Measurements from ENCODE around the gene NINJ2.

NINJ2 gene

GRCh38 chr12:546920-547845, 116.1 kb downstream of the NINJ2 start:
- TF ChIP-seq YY1 (IDR thresholded peaks at IDR 0.05; ENCODE audit: low read depth) (no peak), REST (IDR thresholded peaks at IDR 0.05; ENCODE audit: low read depth) (no peak), TCF12 (IDR thresholded peaks at IDR 0.05; ENCODE audit: low read depth) (peak; percentile 37; the same call in 1 of the 2 replicates), CREB1 (IDR thresholded peaks at IDR 0.05; ENCODE audit: low read depth) (no peak), TAF1 (IDR thresholded peaks at IDR 0.05; ENCODE audit: low read depth) (no peak; the same call in 1 of the 2 replicates), NFIC (IDR thresholded peaks at IDR 0.05) (peak; percentile 42; the same call in 1 of the 2 replicates), EGR1 (IDR thresholded peaks at IDR 0.05) (no peak), RAD21 (IDR thresholded peaks at IDR 0.05; ENCODE audit: low read depth) (peak; percentile 100), TEAD4 (IDR thresholded peaks at IDR 0.05) (no peak), USF1 (IDR thresholded peaks at IDR 0.05) (no peak), FOXM1 (IDR thresholded peaks at IDR 0.05; ENCODE audit: borderline replicate concordance, low read depth) (peak; percentile 17; the same call in 1 of the 2 replicates), MAX (IDR thresholded peaks at IDR 0.05) (peak; percentile 51; the same call in 1 of the 2 replicates)

- TF ChIP-seq TAF1 (IDR thresholded peaks at IDR 0.05; ENCODE audit: low read depth) (peak; percentile 29; the same call in 1 of the 2 replicates), USF1 (IDR thresholded peaks at IDR 0.05) (no peak)
Observed at GRCh38 chr12:546265-546919, 116.9 kb downstream of the NINJ2 start.

- TF ChIP-seq TAF1 (IDR thresholded peaks at IDR 0.05; ENCODE audit: low read depth) (no peak), TCF12 (IDR thresholded peaks at IDR 0.05; ENCODE audit: low read depth) (no peak), REST (IDR thresholded peaks at IDR 0.05; ENCODE audit: low read depth) (no peak), RAD21 (IDR thresholded peaks at IDR 0.05; ENCODE audit: low read depth) (no peak), TEAD4 (IDR thresholded peaks at IDR 0.05) (no peak), USF1 (IDR thresholded peaks at IDR 0.05) (no peak), NFIC (IDR thresholded peaks at IDR 0.05) (no peak), FOXM1 (IDR thresholded peaks at IDR 0.05; ENCODE audit: borderline replicate concordance, low read depth) (no peak), EGR1 (IDR thresholded peaks at IDR 0.05) (no peak), ZBTB7A (IDR thresholded peaks at IDR 0.05; ENCODE audit: low read depth) (no peak), CREB1 (IDR thresholded peaks at IDR 0.05; ENCODE audit: low read depth) (no peak), MAX (IDR thresholded peaks at IDR 0.05) (no peak), CEBPB (IDR thresholded peaks at IDR 0.05) (no peak), YY1 (IDR thresholded peaks at IDR 0.05; ENCODE audit: low read depth) (no peak), EP300 (IDR thresholded peaks at IDR 0.05; ENCODE audit: borderline replicate concordance) (no peak)
Observed at GRCh38 chr12:545835-546234, 117.4 kb downstream of the NINJ2 start.

- TF ChIP-seq ZBTB7A (IDR thresholded peaks at IDR 0.05; ENCODE audit: low read depth) = no peak
Observed at GRCh38 chr12:544941-545635, 118.2 kb downstream of the NINJ2 start.

GRCh38 chr12:544142-544541, 119.1 kb downstream of the NINJ2 start:
- TF ChIP-seq USF1 (IDR thresholded peaks at IDR 0.05) (no peak), YY1 (IDR thresholded peaks at IDR 0.05; ENCODE audit: low read depth) (no peak), CREB1 (IDR thresholded peaks at IDR 0.05; ENCODE audit: low read depth) (no peak), TAF1 (IDR thresholded peaks at IDR 0.05; ENCODE audit: low read depth) (no peak), CEBPB (IDR thresholded peaks at IDR 0.05) (no peak), REST (IDR thresholded peaks at IDR 0.05; ENCODE audit: low read depth) (no peak), TEAD4 (IDR thresholded peaks at IDR 0.05) (no peak), EGR1 (IDR thresholded peaks at IDR 0.05) (no peak), FOXM1 (IDR thresholded peaks at IDR 0.05; ENCODE audit: borderline replicate concordance, low read depth) (no peak), TCF12 (IDR thresholded peaks at IDR 0.05; ENCODE audit: low read depth) (no peak), EP300 (IDR thresholded peaks at IDR 0.05; ENCODE audit: borderline replicate concordance) (no peak), ZBTB7A (IDR thresholded peaks at IDR 0.05; ENCODE audit: low read depth) (no peak)

All from Ishikawa (cell line).